ENCODE measurements around the gene KLLN.
A peak's percentile ranks its signal among the peaks of the same experiment; 100 is the strongest.
"Not testable (repeated sequence)": the region's sequence is repeated elsewhere in the genome, so short reads cannot be mapped to it uniquely, and the experiment has no call there.

Gene KLLN

GRCh38 chr10:87836098-87836497 is 27.2 kb downstream of the KLLN start:
- Mint-ChIP-seq H3K9me3 (peaks cover 7% of the 10 kb centered on the region), H3K4me1 (no peaks in the 10 kb centered on the region), H3K27ac (no peak overlapping the region), H3K4me3 (no peak overlapping the region), H3K27me3 (peaks cover 1% of the 10 kb centered on the region), H3K36me3 (peaks cover 10% of the 10 kb centered on the region)

GRCh38 chr10:87829986-87830729 is 33.2 kb downstream of the KLLN start:
- peaks cover 17% of the 10 kb centered on the region for H3K4me1 Mint-ChIP-seq
- no peak overlapping the region for H3K4me3 Mint-ChIP-seq
- H3K27me3 Mint-ChIP-seq = no peaks in the 10 kb centered on the region
- no peak overlapping the region for H3K27ac Mint-ChIP-seq
- no peaks in the 10 kb centered on the region for H3K36me3 Mint-ChIP-seq
- H3K9me3 Mint-ChIP-seq = no peaks in the 10 kb centered on the region

GRCh38 chr10:87829051-87829450 is 34.3 kb downstream of the KLLN start:
- not testable (repeated sequence) for H3K4me3 Mint-ChIP-seq, H3K27ac Mint-ChIP-seq, H3K9me3 Mint-ChIP-seq, H3K36me3 Mint-ChIP-seq, H3K27me3 Mint-ChIP-seq
- H3K4me1 Mint-ChIP-seq = peaks cover 17% of the 10 kb centered on the region

GRCh38 chr10:87827681-87828080 is 35.7 kb downstream of the KLLN start:
- Mint-ChIP-seq H3K9me3 (no peaks in the 10 kb centered on the region), H3K27ac (no peak overlapping the region), H3K4me3 (no peak overlapping the region), H3K36me3 (no peaks in the 10 kb centered on the region), H3K4me1 (peaks cover 17% of the 10 kb centered on the region), H3K27me3 (no peaks in the 10 kb centered on the region)

GRCh38 chr10:87826653-87827052 is 36.7 kb downstream of the KLLN start:
- Mint-ChIP-seq H3K4me3 (no peak overlapping the region), H3K27ac (no peak overlapping the region), H3K9me3 (no peaks in the 10 kb centered on the region), H3K36me3 (no peaks in the 10 kb centered on the region), H3K4me1 (peaks cover 17% of the 10 kb centered on the region), H3K27me3 (no peaks in the 10 kb centered on the region)

GRCh38 chr10:87819289-87819585 is 44.1 kb downstream of the KLLN start:
- peaks cover 4% of the 10 kb centered on the region for H3K36me3 Mint-ChIP-seq
- no peak overlapping the region for H3K27ac Mint-ChIP-seq
- H3K9me3 Mint-ChIP-seq = no peaks in the 10 kb centered on the region
- H3K4me1 Mint-ChIP-seq = peaks cover 39% of the 10 kb centered on the region
- H3K4me3 Mint-ChIP-seq = no peak overlapping the region
- no peaks in the 10 kb centered on the region for H3K27me3 Mint-ChIP-seq

GRCh38 chr10:87818505-87819288 is 44.6 kb downstream of the KLLN start:
- H3K27ac Mint-ChIP-seq = peak overlapping the region; percentile 96
- peaks cover 5% of the 10 kb centered on the region for H3K36me3 Mint-ChIP-seq
- no peaks in the 10 kb centered on the region for H3K27me3 Mint-ChIP-seq
- H3K4me3 Mint-ChIP-seq = peak overlapping the region; percentile 95
- no peaks in the 10 kb centered on the region for H3K9me3 Mint-ChIP-seq
- peaks cover 41% of the 10 kb centered on the region for H3K4me1 Mint-ChIP-seq

- Mint-ChIP-seq H3K27me3 (no peaks in the 10 kb centered on the region), H3K4me1 (peaks cover 46% of the 10 kb centered on the region), H3K4me3 (peak within 1 kb of the TSS; percentile 95), H3K36me3 (peaks cover 5% of the 10 kb centered on the region), H3K27ac (peak within 1 kb of the TSS; percentile 96), H3K9me3 (no peaks in the 10 kb centered on the region)
Measured at GRCh38 chr10:87817609-87818504, 45.5 kb downstream of the KLLN start, which contains the start of gene ATAD1. Gene ATAD1 (minus strand): TSS chr10:87818226. CDS start chr10:87814599, 3,627 bp downstream.

GRCh38 chr10:87816898-87817608 is 46.3 kb downstream of the KLLN start:
- peaks cover 50% of the 10 kb centered on the region for H3K4me1 Mint-ChIP-seq
- peaks cover 5% of the 10 kb centered on the region for H3K36me3 Mint-ChIP-seq
- H3K27me3 Mint-ChIP-seq = no peaks in the 10 kb centered on the region
- no peaks in the 10 kb centered on the region for H3K9me3 Mint-ChIP-seq
- peak overlapping the region; percentile 95 for H3K4me3 Mint-ChIP-seq
- H3K27ac Mint-ChIP-seq = peak overlapping the region; percentile 96

GRCh38 chr10:87816163-87816897 is 47.0 kb downstream of the KLLN start:
- H3K36me3 Mint-ChIP-seq = peaks cover 12% of the 10 kb centered on the region
- H3K27ac Mint-ChIP-seq = peak overlapping the region; percentile 46
- H3K27me3 Mint-ChIP-seq = no peaks in the 10 kb centered on the region
- no peaks in the 10 kb centered on the region for H3K9me3 Mint-ChIP-seq
- peak overlapping the region; percentile 95 for H3K4me3 Mint-ChIP-seq
- peaks cover 57% of the 10 kb centered on the region for H3K4me1 Mint-ChIP-seq
